Nephron (organoid): Measurements from ENCODE around the gene FKRP.

ENCODE experiments used
- H3K27ac Mint-ChIP-seq, 3 experiments: 2 replicates each; pipeline ENCODE4 v1.8.0; 2020; ENCODE audit warnings: mixed read lengths in 3 of 3, mild to moderate bottlenecking in 2 of 3, moderate library complexity in 1 of 3
- H3K27me3 Mint-ChIP-seq: 2 replicates; pipeline ENCODE4 v1.8.0; 2021; ENCODE audit warnings: low read depth, mild to moderate bottlenecking, moderate library complexity, mixed read lengths
- H3K36me3 Mint-ChIP-seq: 2 replicates; pipeline ENCODE4 v1.8.0; 2020; ENCODE audit warnings: low read depth, mixed read lengths
- H3K4me1 Mint-ChIP-seq: 2 replicates; pipeline ENCODE4 v1.8.0; 2020; ENCODE audit warnings: mixed read lengths
- H3K4me3 Mint-ChIP-seq, 3 experiments: 2 replicates each; pipeline ENCODE4 v1.8.0; 2020; ENCODE audit warnings: mild to moderate bottlenecking in 3 of 3, mixed read lengths in 3 of 3, moderate library complexity in 2 of 3
- H3K9me3 Mint-ChIP-seq: 2 replicates; pipeline ENCODE4 v1.8.0; 2020; ENCODE audit warnings: mixed read lengths
- CTCF ChIP-seq, 3 experiments: fragments of 200-600 bp; sonication (generic); IDR thresholded peaks; one replicate each; pipeline ENCODE4 v1.5.0; 2021; ENCODE audit warnings: antibody characterized with exemption in 3 of 3; ENCODE audit not compliant: unreplicated experiment in 3 of 3

The FKRP gene

GRCh38 chr19:46745521-46746280 is at the start of gene FKRP:
Gene FKRP, plus strand, starts transcription at chr19:46746057. Its CDS starts 9,394 bp downstream, at chr19:46755451.
- peak within 1 kb of the TSS; percentile 96 to 99 (median 98) for H3K4me3 Mint-ChIP-seq
- H3K4me1 Mint-ChIP-seq, result peaks cover 43% of the 10 kb centered on the region
- TF ChIP-seq CTCF (IDR thresholded peaks at IDR 0.05; ENCODE audit: unreplicated experiment in 3 of 3), result no peak
- H3K27ac Mint-ChIP-seq, result peak within 1 kb of the TSS; percentile 81 to 91 (median 85)
- no peaks in the 10 kb centered on the region for H3K27me3 Mint-ChIP-seq
- H3K9me3 Mint-ChIP-seq, result no peaks in the 10 kb centered on the region
- peaks cover 19% of the 10 kb centered on the region for H3K36me3 Mint-ChIP-seq

GRCh38 chr19:46696866-46697203 is 49.0 kb upstream of the FKRP start:
- TF ChIP-seq CTCF (IDR thresholded peaks at IDR 0.05; ENCODE audit: unreplicated experiment in 3 of 3), result no peak
- H3K27ac Mint-ChIP-seq, result peak overlapping the region in 1 of 3 experiments; percentile 29
- H3K27me3 Mint-ChIP-seq, result no peaks in the 10 kb centered on the region
- H3K36me3 Mint-ChIP-seq, result peaks cover 80% of the 10 kb centered on the region
- peak overlapping the region in 2 of 3 experiments; percentile 59 to 74 for H3K4me3 Mint-ChIP-seq
- no peaks in the 10 kb centered on the region for H3K4me1 Mint-ChIP-seq
- no peaks in the 10 kb centered on the region for H3K9me3 Mint-ChIP-seq

GRCh38 chr19:46697204-46697960 is 48.5 kb upstream of the FKRP start:
- Mint-ChIP-seq H3K27me3 (no peaks in the 10 kb centered on the region), H3K27ac (peak overlapping the region in 1 of 3 experiments; percentile 29), H3K4me3 (peak overlapping the region in 2 of 3 experiments; percentile 59 to 74), H3K36me3 (peaks cover 78% of the 10 kb centered on the region), H3K9me3 (no peaks in the 10 kb centered on the region), H3K4me1 (no peaks in the 10 kb centered on the region)
- no peak for TF ChIP-seq CTCF (IDR thresholded peaks at IDR 0.05; ENCODE audit: unreplicated experiment in 3 of 3)

GRCh38 chr19:46698395-46699321 is 47.2 kb upstream of the FKRP start:
- Mint-ChIP-seq H3K27ac (no peak overlapping the region), H3K4me1 (no peaks in the 10 kb centered on the region), H3K27me3 (no peaks in the 10 kb centered on the region), H3K36me3 (peaks cover 72% of the 10 kb centered on the region), H3K9me3 (no peaks in the 10 kb centered on the region), H3K4me3 (peak overlapping the region in 1 of 3 experiments; percentile 46)
- TF ChIP-seq CTCF (IDR thresholded peaks at IDR 0.05; ENCODE audit: unreplicated experiment in 3 of 3), result no peak

GRCh38 chr19:46700704-46701103 is 45.2 kb upstream of the FKRP start:
- no peak for TF ChIP-seq CTCF (IDR thresholded peaks at IDR 0.05; ENCODE audit: unreplicated experiment in 3 of 3)
- H3K4me1 Mint-ChIP-seq, result no peaks in the 10 kb centered on the region
- H3K27me3 Mint-ChIP-seq, result no peaks in the 10 kb centered on the region
- no peaks in the 10 kb centered on the region for H3K9me3 Mint-ChIP-seq
- H3K4me3 Mint-ChIP-seq, result no peak overlapping the region
- peaks cover 72% of the 10 kb centered on the region for H3K36me3 Mint-ChIP-seq
- no peak overlapping the region for H3K27ac Mint-ChIP-seq
